D721Med (cell line): ENCODE data around the gene ARMC3.

Experiments
- DNase-seq: peaks from one replicate; pipeline ENCODE4 v3.0.0; 2011; ENCODE audit warnings: low spot score; ENCODE audit not compliant: insufficient read length
- FAIRE-seq: peaks from 2 replicates; lab custom pipeline; 2011; peaks lifted over from hg19 to GRCh38; lab: Jason Lieb, UNC
- CTCF ChIP-seq: IDR thresholded peaks from 2 replicates; pipeline ENCODE4 v1.5.1; 2012; ENCODE audit warnings: mild to moderate bottlenecking, control low read depth; ENCODE audit not compliant: insufficient read depth; ENCODE audit errors: missing control alignments

Gene ARMC3

DNA sequence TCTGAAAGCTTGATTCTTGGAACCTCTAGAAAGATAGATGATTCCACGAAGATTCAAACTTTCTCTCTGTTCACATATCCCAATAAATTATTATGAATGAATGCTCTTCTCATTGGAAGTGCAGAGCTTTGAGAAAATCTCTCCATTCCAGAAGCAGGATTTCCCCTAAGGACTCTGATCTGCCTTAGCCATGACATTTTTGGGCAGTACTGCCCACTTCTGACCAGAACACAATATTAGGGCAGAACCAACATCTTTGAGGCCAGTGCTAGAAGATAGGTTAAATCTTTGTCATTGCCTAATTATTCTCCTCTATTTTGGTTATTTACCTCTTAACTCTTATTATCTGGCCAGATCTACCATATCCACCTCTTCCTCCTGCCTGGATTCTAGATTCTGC is 49.9 kb downstream of the ARMC3 start:
- no peak for FAIRE-seq
- no peak for TF ChIP-seq CTCF
- no peak for DNase-seq

- FAIRE-seq, result no peak
Observed at GRCh38 chr10:22978287-22978686, 50.4 kb downstream of the ARMC3 start.

GRCh38 chr10:22978918-22979317 is 51.1 kb downstream of the ARMC3 start:
- no peak for FAIRE-seq
- no peak for TF ChIP-seq CTCF
- DNase-seq, result no peak

More at GRCh38 chr10:22978287-22978686, 50.4 kb downstream of the ARMC3 start:
- DNase-seq, result no peak
- TF ChIP-seq CTCF, result no peak

DNA sequence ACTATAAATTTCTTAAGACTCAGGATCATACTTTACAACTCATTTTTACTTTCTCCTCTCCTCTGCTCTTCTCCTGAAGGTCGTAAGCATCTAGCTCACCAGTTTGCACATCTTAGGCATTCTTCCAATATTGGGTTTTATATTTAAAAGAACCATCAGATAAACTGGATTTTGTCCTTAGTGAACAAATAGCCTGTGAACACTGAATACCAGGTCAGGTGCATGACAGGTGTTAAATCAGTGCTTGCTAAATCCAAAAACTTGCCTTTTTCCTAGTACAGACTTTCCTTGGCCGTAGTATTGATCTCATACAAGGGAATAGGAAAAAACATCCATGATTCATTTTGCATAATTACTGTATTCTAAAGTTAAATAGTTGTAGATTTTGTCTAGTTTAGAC is 53.0 kb downstream of the ARMC3 start:
- TF ChIP-seq CTCF, result no peak
- FAIRE-seq, result no peak
- no peak for DNase-seq

GRCh38 chr10:22984066-22984465 is 56.2 kb downstream of the ARMC3 start:
- DNase-seq, result no peak
- FAIRE-seq, result no peak
- TF ChIP-seq CTCF, result no peak

DNA sequence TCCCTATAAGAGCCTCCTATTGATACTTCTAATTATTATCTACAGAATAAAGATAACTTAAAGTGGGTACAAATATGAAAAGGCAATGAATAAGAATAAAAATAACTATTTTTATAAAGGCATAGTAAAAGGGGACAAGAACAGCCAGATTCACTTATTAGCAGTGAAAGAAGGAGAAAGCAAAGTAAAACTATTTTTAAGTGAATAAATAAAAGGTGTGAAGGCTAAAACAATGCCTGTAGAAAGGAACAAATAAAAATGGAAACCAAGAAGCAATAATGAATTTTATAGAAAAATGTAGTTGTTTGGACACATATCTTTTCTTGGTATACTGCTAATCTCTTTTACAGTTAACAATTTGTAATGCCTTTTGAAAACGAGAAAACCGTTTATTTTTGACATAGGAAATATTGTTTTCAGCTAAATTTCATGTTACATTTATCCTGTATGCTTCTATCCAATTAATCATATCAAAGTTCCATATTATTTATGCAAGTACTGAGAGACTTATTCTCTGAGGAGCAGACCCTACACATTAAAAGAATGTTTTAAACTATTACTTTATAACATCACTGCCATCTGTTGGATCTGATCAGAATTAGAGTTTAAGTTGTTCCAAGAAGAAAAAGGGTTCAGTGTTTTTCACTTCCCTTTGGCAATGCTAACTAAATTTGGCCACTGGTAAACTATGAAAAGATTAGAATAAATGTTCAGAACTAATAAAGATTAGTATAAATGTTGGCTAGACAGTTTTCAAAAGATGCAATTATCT is 59.1 kb downstream of the ARMC3 start:
- FAIRE-seq, result peak; percentile 53

More for the DNA sequence above, 59.1 kb downstream of the ARMC3 start:
- peak; percentile 52 for TF ChIP-seq CTCF
- no peak for DNase-seq
